ENCODE measurements around the gene CEMIP. TPM values are rescaled to one million over a fixed set of nuclear protein-coding genes. Genes with fewer than 3 reads are reported as not detected.

Gene CEMIP
- polyA plus RNA-seq, 1 donor (not counting 4 experiments of a cell fraction or from before 2014, with no cell fraction given), result 2.3 TPM

GRCh38 chr15:80999623-81000036, 220.5 kb downstream of the CEMIP start:
- dilution Hi-C loops (cut with MboI; ENCODE audit: extremely low pct_ligation_motif_present, low sequenced_read_pairs), result no loop called here
- FAIRE-seq, result no peak
- Histone ChIP-seq H3K4me2 (ENCODE audit: control insufficient read depth, extremely low read depth, insufficient read depth, low read depth, low read length) (peak overlapping the region; percentile 92), H3K4me1 (ENCODE audit: control insufficient read depth, extremely low read depth, insufficient read depth, low read length) (peaks cover 20% of the 10 kb centered on the region), H4K20me1 (ENCODE audit: control insufficient read depth, extremely low read depth, insufficient read depth, low read length) (no peaks in the 10 kb centered on the region), H3K9me1 (ENCODE audit: control insufficient read depth, extremely low read depth, insufficient read depth, low read length) (no peaks in the 10 kb centered on the region), H3K79me2 (ENCODE audit: control insufficient read depth, insufficient read depth, low read length) (peaks cover 30% of the 10 kb centered on the region), H3K9me3 (ENCODE audit: control insufficient read depth, low read depth, low read length) (no peaks in the 10 kb centered on the region), H3K27me3 (ENCODE audit: control insufficient read depth, extremely low read depth, insufficient read depth, low read length) (no peaks in the 10 kb centered on the region), H3K4me3 (ENCODE audit: control insufficient read depth in 2 of 3, extremely low read depth in 1 of 3, insufficient read depth in 2 of 3, low read depth in 1 of 3, low read length in 3 of 3) (peak overlapping the region; percentile 90 to 95 (median 92)), H3K27ac (ENCODE audit: control insufficient read depth, insufficient read depth, low read length) (peak overlapping the region; percentile 89), H2AFZ (ENCODE audit: control insufficient read depth, low read length) (no peak overlapping the region), H3K9ac (ENCODE audit: control insufficient read depth, extremely low read depth, insufficient read depth, low read length) (peak overlapping the region; percentile 95), H3K36me3 (ENCODE audit: control insufficient read depth in 2 of 2, extremely low read depth in 1 of 2, insufficient read depth in 2 of 2, low read length in 2 of 2) (peaks cover 0 to 11% of the 10 kb centered on the region in 2 experiments)
- no peak for DNase-seq (ENCODE audit: low read depth, low spot score)
- TF ChIP-seq CTCF (optimal IDR thresholded peaks at IDR 0.05 in 1 of 3, IDR thresholded peaks at IDR 0.05 in 1 of 3, conservative IDR thresholded peaks at IDR 0.05 in 1 of 3; ENCODE audit: extremely low read depth in 1 of 3, insufficient read depth in 2 of 3, low read length in 3 of 3) (no peak), EZH2 (IDR thresholded peaks at IDR 0.05; ENCODE audit: low read length) (no peak)

- Histone ChIP-seq H4K20me1 (ENCODE audit: control insufficient read depth, extremely low read depth, insufficient read depth, low read length) (no peaks in the 10 kb centered on the region), H3K4me2 (ENCODE audit: control insufficient read depth, extremely low read depth, insufficient read depth, low read depth, low read length) (peak overlapping the region; percentile 92), H3K27ac (ENCODE audit: control insufficient read depth, insufficient read depth, low read length) (peak overlapping the region; percentile 89), H3K36me3 (ENCODE audit: control insufficient read depth in 2 of 2, extremely low read depth in 1 of 2, insufficient read depth in 2 of 2, low read length in 2 of 2) (peaks cover 0 to 11% of the 10 kb centered on the region in 2 experiments), H3K9ac (ENCODE audit: control insufficient read depth, extremely low read depth, insufficient read depth, low read length) (peak overlapping the region; percentile 95), H3K9me3 (ENCODE audit: control insufficient read depth, low read depth, low read length) (no peaks in the 10 kb centered on the region), H3K4me3 (ENCODE audit: control insufficient read depth in 2 of 3, extremely low read depth in 1 of 3, insufficient read depth in 2 of 3, low read depth in 1 of 3, low read length in 3 of 3) (peak overlapping the region; percentile 90 to 95 (median 92)), H3K79me2 (ENCODE audit: control insufficient read depth, insufficient read depth, low read length) (peaks cover 32% of the 10 kb centered on the region), H3K4me1 (ENCODE audit: control insufficient read depth, extremely low read depth, insufficient read depth, low read length) (peaks cover 20% of the 10 kb centered on the region), H3K27me3 (ENCODE audit: control insufficient read depth, extremely low read depth, insufficient read depth, low read length) (no peaks in the 10 kb centered on the region), H3K9me1 (ENCODE audit: control insufficient read depth, extremely low read depth, insufficient read depth, low read length) (no peaks in the 10 kb centered on the region), H2AFZ (ENCODE audit: control insufficient read depth, low read length) (peak overlapping the region; percentile 72)
- TF ChIP-seq EZH2 (IDR thresholded peaks at IDR 0.05; ENCODE audit: low read length) (no peak), CTCF (optimal IDR thresholded peaks at IDR 0.05 in 1 of 3, IDR thresholded peaks at IDR 0.05 in 1 of 3, conservative IDR thresholded peaks at IDR 0.05 in 1 of 3; ENCODE audit: extremely low read depth in 1 of 3, insufficient read depth in 2 of 3, low read length in 3 of 3) (no peak)
- FAIRE-seq (no peak), DNase-seq (ENCODE audit: low read depth, low spot score) (no peak)
- dilution Hi-C loops (cut with MboI; ENCODE audit: extremely low pct_ligation_motif_present, low sequenced_read_pairs), result no loop called here
These were observed 221.0 kb downstream of the CEMIP start for GRCh38 chr15:81000144-81000623.

Data from keratinocyte (primary cell).